Activated CD8-positive, alpha-beta T cell treated with anti-CD3 and anti-CD28 coated beads for 36 hours (primary cell): Measurements from ENCODE around the gene APBB2. TPM values are rescaled to one million over a fixed set of nuclear protein-coding genes. Genes with fewer than 3 reads are reported as not detected.

Experiments used
- ATAC-seq: fragments of 200-7000 bp; cut with Tn5 transposase; one replicate; pipeline ENCODE4 v1.10.0; 2021; ENCODE audit warnings: mild to moderate bottlenecking, moderate library complexity
- CTCF ChIA-PET: fragments of 350-600 bp; sonication (Branson Sonifier 250); formaldehyde crosslinking; loops from one replicate; lab custom pipeline; 2021; ENCODE audit warnings: antibody characterized with exemption; lab: Charles Lee
- POLR2A ChIA-PET: fragments of 350-600 bp; sonication (Branson Sonifier 250); formaldehyde crosslinking; loops from one replicate; lab custom pipeline; 2021; ENCODE audit warnings: antibody characterized with exemption; lab: Charles Lee
- DNase-seq: peaks from one replicate; pipeline ENCODE4 v3.0.0-alpha.2; 2020
- H3K27ac Mint-ChIP-seq: one replicate; pipeline ENCODE4 v1.8.0; 2021; ENCODE audit warnings: mild to moderate bottlenecking, mixed read lengths
- H3K27me3 Mint-ChIP-seq: one replicate; pipeline ENCODE4 v1.8.0; 2021; ENCODE audit warnings: mixed read lengths
- H3K36me3 Mint-ChIP-seq: one replicate; pipeline ENCODE4 v1.8.0; 2021; ENCODE audit warnings: low read depth, mixed read lengths
- H3K4me1 Mint-ChIP-seq: one replicate; pipeline ENCODE4 v1.8.0; 2021; ENCODE audit warnings: low read depth, mixed read lengths
- H3K4me3 Mint-ChIP-seq: one replicate; pipeline ENCODE4 v1.8.0; 2021; ENCODE audit warnings: mild to moderate bottlenecking, moderate library complexity, mixed read lengths
- H3K9me3 Mint-ChIP-seq: one replicate; pipeline ENCODE4 v1.8.0; 2021; ENCODE audit warnings: mixed read lengths
- CTCF ChIP-seq: fragments of 200-600 bp; IDR thresholded peaks from one replicate; pipeline ENCODE4 v1.8.0; 2022; ENCODE audit warnings: antibody characterized with exemption, mild to moderate bottlenecking
- intact Hi-C: fragments of 100-400 bp; cut with micrococcal nuclease; formaldehyde crosslinking; loops from one replicate; pipeline ENCODE4 v1.10.0; 2022
- total RNA-seq, 2 experiments: library from RNA; stranded (reverse); gene quantifications; one replicate each; pipeline ENCODE4 v1.2.3, GENCODE V29; 2021

The APBB2 gene
- total RNA-seq, 2 experiments from 2014 or later: 0.89 to 2.3 TPM

GRCh38 chr4:40812386-40812785 lies 402.0 kb downstream of the APBB2 start:
- no peak overlapping the region for H3K27ac Mint-ChIP-seq
- no peaks in the 10 kb centered on the region for H3K27me3 Mint-ChIP-seq
- no peak for TF ChIP-seq CTCF
- intact Hi-C loops: no loop called here
- no peak overlapping the region for H3K4me3 Mint-ChIP-seq
- ATAC-seq (no peak), DNase-seq (no peak)
- POLR2A ChIA-PET: no interaction called here
- no peaks in the 10 kb centered on the region for H3K4me1 Mint-ChIP-seq
- no peaks in the 10 kb centered on the region for H3K36me3 Mint-ChIP-seq
- H3K9me3 Mint-ChIP-seq: no peaks in the 10 kb centered on the region
- CTCF ChIA-PET: interaction anchor here (1.9 kb wide), 1 partner anchor 28 kb away, joined by 7 read pairs; no protein-coding TSS in a partner anchor

GRCh38 chr4:40811956-40812355 lies 402.4 kb downstream of the APBB2 start:
- ATAC-seq: no peak
- no peak for TF ChIP-seq CTCF
- Mint-ChIP-seq H3K27ac (no peak overlapping the region), H3K9me3 (no peaks in the 10 kb centered on the region), H3K4me1 (no peaks in the 10 kb centered on the region), H3K27me3 (no peaks in the 10 kb centered on the region), H3K4me3 (no peak overlapping the region), H3K36me3 (no peaks in the 10 kb centered on the region)
- CTCF ChIA-PET: interaction anchor here (1.9 kb wide), 1 partner anchor 29 kb away, joined by 7 read pairs; no protein-coding TSS in a partner anchor
- intact Hi-C loops: no loop called here
- DNase-seq: no peak
- POLR2A ChIA-PET: no interaction called here

GRCh38 chr4:40808926-40809457 lies 405.4 kb downstream of the APBB2 start:
- intact Hi-C loops: no loop called here
- TF ChIP-seq CTCF: no peak
- ChIA-PET CTCF (no interaction called here), POLR2A (no interaction called here)
- H3K27me3 Mint-ChIP-seq: no peaks in the 10 kb centered on the region
- ATAC-seq: no peak
- H3K27ac Mint-ChIP-seq: no peak overlapping the region
- no peaks in the 10 kb centered on the region for H3K9me3 Mint-ChIP-seq
- no peaks in the 10 kb centered on the region for H3K36me3 Mint-ChIP-seq
- H3K4me1 Mint-ChIP-seq: no peaks in the 10 kb centered on the region
- H3K4me3 Mint-ChIP-seq: no peak overlapping the region
- no peak for DNase-seq

GRCh38 chr4:40804598-40804997 lies 409.7 kb downstream of the APBB2 start:
- no peak for TF ChIP-seq CTCF
- Mint-ChIP-seq H3K4me1 (no peaks in the 10 kb centered on the region), H3K27ac (no peak overlapping the region), H3K4me3 (no peak overlapping the region), H3K36me3 (no peaks in the 10 kb centered on the region), H3K27me3 (peaks cover 2% of the 10 kb centered on the region), H3K9me3 (no peaks in the 10 kb centered on the region)
- ATAC-seq (no peak), DNase-seq (no peak)
- ChIA-PET POLR2A (no interaction called here), CTCF (no interaction called here)
- intact Hi-C loops: no loop called here

- DNase-seq (no peak), ATAC-seq (no peak)
- no peak overlapping the region for H3K27ac Mint-ChIP-seq
- TF ChIP-seq CTCF: no peak
- no peaks in the 10 kb centered on the region for H3K36me3 Mint-ChIP-seq
- peaks cover 2% of the 10 kb centered on the region for H3K27me3 Mint-ChIP-seq
- H3K9me3 Mint-ChIP-seq: no peaks in the 10 kb centered on the region
- ChIA-PET CTCF (no interaction called here), POLR2A (interaction anchor here (0.6 kb wide), 1 partner anchor 37 kb away, joined by 3 read pairs; no protein-coding TSS in a partner anchor)
- no peaks in the 10 kb centered on the region for H3K4me1 Mint-ChIP-seq
- H3K4me3 Mint-ChIP-seq: no peak overlapping the region
- intact Hi-C loops: no loop called here
Observed at GRCh38 chr4:40800064-40800463, 414.3 kb downstream of the APBB2 start.
